Spleen (tissue), 11 donors: ENCODE measurements around the gene CCNJL. TPM values are rescaled to one million over a fixed set of nuclear protein-coding genes. Genes with fewer than 3 reads are reported as not detected.

Source experiments
- DNase-seq: peaks from one replicate; pipeline ENCODE4 v3.0.0-alpha.2; 2020
- H3K27ac ChIP-seq, 8 donors: fragments of 200-600 bp; sonication (generic) in 7 of 8; 1 replicate in 4 of 8; 2 replicates in 4 of 8; pipeline versions ENCODE4 v1.5.0 to v1.8.0; 2016 to 2021; ENCODE audit warnings: inconsistent platforms in 4 of 8, mild to moderate bottlenecking in 4 of 8, moderate library complexity in 1 of 8
- H3K27me3 ChIP-seq, 7 donors: fragments of 200-600 bp; sonication (generic) in 6 of 7; replicated peaks in 1 of 7; 1 replicate in 4 of 7; 2 replicates in 3 of 7; pipeline versions ENCODE4 v1.5.0 to v1.8.0; 2016 to 2021; ENCODE audit warnings: inconsistent platforms in 3 of 7, mild to moderate bottlenecking in 1 of 7
- H3K36me3 ChIP-seq, 6 donors: fragments of 200-600 bp; sonication (generic) in 5 of 6; 1 replicate in 4 of 6; 2 replicates in 2 of 6; pipeline versions ENCODE4 v1.5.0 to v1.8.0; 2016 to 2021; ENCODE audit warnings: inconsistent platforms in 2 of 6
- H3K4me1 ChIP-seq, 6 donors: fragments of 200-600 bp; sonication (generic) in 5 of 6; 1 replicate in 3 of 6; 2 replicates in 3 of 6; pipeline versions ENCODE4 v1.5.0 to v1.8.0; 2016 to 2021; ENCODE audit warnings: inconsistent platforms in 3 of 6
- H3K4me3 ChIP-seq, 8 donors: fragments of 200-600 bp; sonication (generic) in 7 of 8; 1 replicate in 4 of 8; 2 replicates in 4 of 8; pipeline versions ENCODE4 v1.5.0 to v1.8.0; 2016 to 2021; ENCODE audit warnings: inconsistent platforms in 4 of 8, mild to moderate bottlenecking in 4 of 8, moderate library complexity in 2 of 8
- H3K9me3 ChIP-seq, 8 donors: fragments of 200-600 bp; sonication (generic) in 7 of 8; 1 replicate in 4 of 8; 2 replicates in 4 of 8; pipeline versions ENCODE4 v1.5.0 to v1.8.0; 2016 to 2021; ENCODE audit warnings: inconsistent platforms in 4 of 8
- CTCF ChIP-seq, 11 experiments: fragments of 200-600 bp in 7 of 11; fragments of 450-650 bp in 4 of 11; sonication (generic) in 4 of 11; IDR thresholded peaks in 8 of 11; conservative IDR thresholded peaks in 3 of 11; 1 replicate in 7 of 11; 2 replicates in 4 of 11; pipeline versions ENCODE4 v1.4.0 to v1.8.0; 2016 to 2021; ENCODE audit warnings: antibody characterized with exemption in 11 of 11, inconsistent platforms in 4 of 11, mild to moderate bottlenecking in 1 of 11
- POLR2A ChIP-seq, 3 donors: fragments of 450-650 bp; IDR thresholded peaks; one replicate each; pipeline ENCODE4 v1.5.1; 2017; ENCODE audit warnings: antibody characterized with exemption in 3 of 3, mild to moderate bottlenecking in 1 of 3
- POLR2AphosphoS5 ChIP-seq, 3 donors: sonication (generic); formaldehyde crosslinking; IDR thresholded peaks; one replicate each; pipeline ENCODE4 v1.5.1; 2017; ENCODE audit warnings: antibody characterized with exemption in 3 of 3
- WGBS, 5 donors: extraction: QIAGEN DNeasy Blood & Tissue Kit in 3 of 5; methylation state at CpG; one replicate each; pipeline versions ENCODE4 v1.1.5 to v1.1.7; 2013 to 2018; 5-methylcytosine and 5-hydroxymethylcytosine counted together
- intact Hi-C: fragments of 100-400 bp; cut with DNase I; formaldehyde crosslinking; loops from one replicate; pipeline ENCODE4 v1.15.0; 2023; ENCODE audit warnings: low total_unique reads
- polyA plus RNA-seq, 3 donors: library from polyadenylated mRNA; stranded (reverse); fragments of 200-250 nt; gene quantifications; one replicate each; pipeline ENCODE4 v1.2.1, GENCODE V29; 2013
- total RNA-seq, 7 donors: library from RNA; depleted of rRNA in 3 of 7; stranded (reverse); fragments of >200 nt in 3 of 7; fragmentation: NEBNext Ultra II Directional in 4 of 7; extraction: Animal tissue kit (Norgen Biotek cat#: 25700) in 4 of 7; gene quantifications; one replicate each; pipeline versions ENCODE4 v1.1.0 to v1.2.1, GENCODE V29; 2016 to 2021
- donor health status: healthy with polysubstance abuse.
- donor health status: DM: no; HTN: no; CAD: no; lungs with moderate emphysema.
- donor health status: DM: no; HTN: no; CAD: no.
- donor health status: Bipolar disorder and iron deficiency.
- donor health status: healthy.
- donor health status: DM: no; HTN: no; CAD: no.
- donor health status: DM: yes; HTN: yes; CAD: no.

CCNJL gene
- total and polyA plus RNA-seq, 10 donors, result 1.3 to 24.9 (median 12.9) TPM

GRCh38 chr5:160333721-160334120 lies 21.4 kb upstream of the CCNJL start:
- intact Hi-C loops, result no loop called here
- H3K27ac ChIP-seq, result no peak overlapping the region

GRCh38 chr5:160330212-160330611 lies 17.8 kb upstream of the CCNJL start:
- H3K9me3 ChIP-seq, result no peaks in the 10 kb centered on the region
- H3K27ac ChIP-seq, result no peak overlapping the region
- H3K27me3 ChIP-seq, result no peaks in the 10 kb centered on the region
- DNase-seq, result no peak
- 53 to 85% (median 82%) methylated on average over 4 of the region's 4 CpGs for WGBS, 5 donors
- H3K36me3 ChIP-seq, result no peaks in the 10 kb centered on the region
- TF ChIP-seq CTCF (IDR thresholded peaks at IDR 0.05 in 8 of 11, conservative IDR thresholded peaks at IDR 0.05 in 3 of 11) (no peak), POLR2A (IDR thresholded peaks at IDR 0.05) (no peak), POLR2AphosphoS5 (IDR thresholded peaks at IDR 0.05) (no peak)
- H3K4me1 ChIP-seq, result no peaks in the 10 kb centered on the region
- intact Hi-C loops, result no loop called here
- no peak overlapping the region for H3K4me3 ChIP-seq

More at GRCh38 chr5:160333721-160334120, 21.4 kb upstream of the CCNJL start:
- no peaks in the 10 kb centered on the region for H3K27me3 ChIP-seq
- no peaks in the 10 kb centered on the region for H3K9me3 ChIP-seq
- H3K4me3 ChIP-seq, result no peak overlapping the region
- no peaks in the 10 kb centered on the region for H3K4me1 ChIP-seq
- TF ChIP-seq POLR2AphosphoS5 (IDR thresholded peaks at IDR 0.05) (no peak), CTCF (IDR thresholded peaks at IDR 0.05 in 8 of 11, conservative IDR thresholded peaks at IDR 0.05 in 3 of 11) (no peak), POLR2A (IDR thresholded peaks at IDR 0.05) (no peak)
- no peaks in the 10 kb centered on the region for H3K36me3 ChIP-seq
- DNase-seq, result no peak
- WGBS, 5 donors, result 51 to 75% (median 59%) methylated on average over 3 of the region's 3 CpGs

GRCh38 chr5:160327818-160328217 lies 15.5 kb upstream of the CCNJL start:
- no peaks in the 10 kb centered on the region for H3K36me3 ChIP-seq
- H3K27ac ChIP-seq, result no peak overlapping the region
- H3K4me1 ChIP-seq, result no peaks in the 10 kb centered on the region
- intact Hi-C loops, result no loop called here
- no peaks in the 10 kb centered on the region for H3K9me3 ChIP-seq
- H3K27me3 ChIP-seq, result no peaks in the 10 kb centered on the region
- no peak overlapping the region for H3K4me3 ChIP-seq
- WGBS, 5 donors, result 93 to 95% (median 93%) methylated on average over 6 of the region's 6 CpGs
- TF ChIP-seq POLR2AphosphoS5 (IDR thresholded peaks at IDR 0.05) (no peak), CTCF (IDR thresholded peaks at IDR 0.05 in 8 of 11, conservative IDR thresholded peaks at IDR 0.05 in 3 of 11) (no peak), POLR2A (IDR thresholded peaks at IDR 0.05) (no peak)
- DNase-seq, result no peak

GRCh38 chr5:160326981-160327380 lies 14.6 kb upstream of the CCNJL start:
- H3K4me1 ChIP-seq, result no peaks in the 10 kb centered on the region
- H3K27ac ChIP-seq, result no peak overlapping the region
- 85 to 99% (median 87%) methylated on average over 2 of the region's 2 CpGs for WGBS, 5 donors
- intact Hi-C loops, result no loop called here
- TF ChIP-seq CTCF (IDR thresholded peaks at IDR 0.05 in 8 of 11, conservative IDR thresholded peaks at IDR 0.05 in 3 of 11), result no peak
- no peak for TF ChIP-seq POLR2AphosphoS5 (IDR thresholded peaks at IDR 0.05)
- no peak for TF ChIP-seq POLR2A (IDR thresholded peaks at IDR 0.05)
- no peaks in the 10 kb centered on the region for H3K9me3 ChIP-seq
- no peak for DNase-seq
- no peak overlapping the region for H3K4me3 ChIP-seq
- H3K36me3 ChIP-seq, result no peaks in the 10 kb centered on the region
- H3K27me3 ChIP-seq, result no peaks in the 10 kb centered on the region
